ENCODE results near the gene KMT2D.
A peak's percentile ranks its signal among the peaks of the same experiment; 100 is the strongest.

Gene KMT2D, protein sequence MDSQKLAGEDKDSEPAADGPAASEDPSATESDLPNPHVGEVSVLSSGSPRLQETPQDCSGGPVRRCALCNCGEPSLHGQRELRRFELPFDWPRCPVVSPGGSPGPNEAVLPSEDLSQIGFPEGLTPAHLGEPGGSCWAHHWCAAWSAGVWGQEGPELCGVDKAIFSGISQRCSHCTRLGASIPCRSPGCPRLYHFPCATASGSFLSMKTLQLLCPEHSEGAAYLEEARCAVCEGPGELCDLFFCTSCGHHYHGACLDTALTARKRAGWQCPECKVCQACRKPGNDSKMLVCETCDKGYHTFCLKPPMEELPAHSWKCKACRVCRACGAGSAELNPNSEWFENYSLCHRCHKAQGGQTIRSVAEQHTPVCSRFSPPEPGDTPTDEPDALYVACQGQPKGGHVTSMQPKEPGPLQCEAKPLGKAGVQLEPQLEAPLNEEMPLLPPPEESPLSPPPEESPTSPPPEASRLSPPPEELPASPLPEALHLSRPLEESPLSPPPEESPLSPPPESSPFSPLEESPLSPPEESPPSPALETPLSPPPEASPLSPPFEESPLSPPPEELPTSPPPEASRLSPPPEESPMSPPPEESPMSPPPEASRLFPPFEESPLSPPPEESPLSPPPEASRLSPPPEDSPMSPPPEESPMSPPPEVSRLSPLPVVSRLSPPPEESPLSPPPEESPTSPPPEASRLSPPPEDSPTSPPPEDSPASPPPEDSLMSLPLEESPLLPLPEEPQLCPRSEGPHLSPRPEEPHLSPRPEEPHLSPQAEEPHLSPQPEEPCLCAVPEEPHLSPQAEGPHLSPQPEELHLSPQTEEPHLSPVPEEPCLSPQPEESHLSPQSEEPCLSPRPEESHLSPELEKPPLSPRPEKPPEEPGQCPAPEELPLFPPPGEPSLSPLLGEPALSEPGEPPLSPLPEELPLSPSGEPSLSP (N-terminal part only)

DNA sequence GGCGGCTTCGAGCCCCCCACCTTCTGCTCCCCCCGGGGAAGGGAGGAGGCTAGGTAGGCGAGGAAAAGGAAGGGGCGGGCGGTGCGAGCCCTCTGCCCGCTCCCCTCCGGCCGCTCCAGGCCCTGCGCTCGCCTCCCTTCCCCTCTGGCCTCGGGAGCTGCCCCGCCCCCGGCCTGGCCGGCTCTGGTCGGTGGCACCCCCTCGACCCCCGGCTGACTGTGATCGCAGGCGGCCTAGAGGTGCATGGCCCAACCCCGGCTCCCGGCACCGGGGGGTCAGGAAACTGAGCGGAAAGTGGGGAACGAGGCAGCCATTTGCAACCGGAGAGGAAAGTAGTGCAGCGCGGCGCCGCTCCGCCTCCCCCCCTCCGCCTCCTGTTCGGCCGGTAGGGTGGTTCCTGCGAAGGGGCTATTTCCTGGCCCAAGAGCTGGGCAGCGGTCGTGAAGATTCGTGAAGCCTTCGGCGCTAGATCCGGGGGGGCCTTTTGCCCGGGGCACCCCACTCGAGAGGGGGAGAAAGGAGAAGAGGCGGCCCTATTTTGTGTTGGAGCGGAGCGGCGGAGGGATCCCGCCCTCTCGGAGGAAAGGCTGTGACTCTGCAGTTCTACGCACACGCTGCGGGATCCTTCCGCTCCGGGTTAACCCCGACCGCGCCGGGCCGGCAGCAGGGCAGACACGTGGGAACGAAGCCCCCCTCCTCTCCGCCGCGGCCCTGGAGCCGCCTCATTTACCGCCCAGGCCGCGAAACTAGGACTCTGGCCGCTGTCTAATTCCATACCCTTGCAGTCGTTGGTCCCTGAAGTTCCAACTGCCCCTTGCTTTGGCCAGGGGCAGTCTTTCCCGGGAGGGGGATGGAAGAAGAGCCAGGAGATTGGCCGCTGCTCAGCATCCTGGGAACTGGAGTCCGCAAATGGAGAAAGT lies at the start of gene KMT2D:
Gene KMT2D (minus strand): TSS at position 558 of the 920 bp plus-strand sequence. CDS start 5,470 bp downstream, outside the sequence.
- peak; percentile 94 for DNase-seq

DNA sequence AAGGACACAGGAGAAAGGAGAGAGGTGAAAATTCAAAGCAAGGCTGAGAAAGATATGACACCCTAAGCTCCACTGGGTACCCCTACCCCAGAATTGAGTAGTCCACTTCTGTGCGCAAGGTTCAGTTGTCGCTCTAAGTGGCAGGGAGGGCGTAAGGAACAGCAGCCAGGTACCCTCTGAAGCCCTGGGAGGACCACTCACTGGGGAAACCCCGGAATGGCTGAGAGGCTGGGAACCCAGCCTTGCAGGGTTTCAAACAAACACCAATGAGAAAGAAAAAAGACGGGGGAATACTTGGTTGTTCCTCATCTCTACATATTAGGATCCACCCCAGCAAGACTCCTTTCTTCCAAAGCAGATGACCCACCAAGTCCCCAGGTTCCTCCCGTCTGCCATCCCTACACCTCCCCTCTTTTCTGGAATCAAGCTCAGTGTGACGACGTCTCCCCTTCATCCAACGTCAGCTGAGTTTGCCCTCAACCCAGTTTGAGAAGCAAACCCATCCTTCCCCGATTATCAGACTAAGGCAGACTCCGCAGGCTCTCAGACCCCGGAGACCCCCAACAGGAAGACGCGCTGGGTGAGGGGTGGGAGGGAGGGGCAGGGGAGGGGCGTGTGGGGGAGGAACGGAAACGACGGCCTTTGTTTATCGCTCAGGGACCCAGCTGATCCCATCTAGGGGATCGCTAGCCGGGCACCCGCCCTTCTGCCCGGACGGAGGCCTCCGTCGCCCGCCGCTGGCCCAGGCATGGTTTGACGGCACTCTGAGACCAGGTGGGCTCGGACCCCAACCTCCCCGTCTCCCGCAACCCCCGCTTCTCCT lies 49.3 kb upstream of the KMT2D start:
- DNase-seq: no peak

DNA sequence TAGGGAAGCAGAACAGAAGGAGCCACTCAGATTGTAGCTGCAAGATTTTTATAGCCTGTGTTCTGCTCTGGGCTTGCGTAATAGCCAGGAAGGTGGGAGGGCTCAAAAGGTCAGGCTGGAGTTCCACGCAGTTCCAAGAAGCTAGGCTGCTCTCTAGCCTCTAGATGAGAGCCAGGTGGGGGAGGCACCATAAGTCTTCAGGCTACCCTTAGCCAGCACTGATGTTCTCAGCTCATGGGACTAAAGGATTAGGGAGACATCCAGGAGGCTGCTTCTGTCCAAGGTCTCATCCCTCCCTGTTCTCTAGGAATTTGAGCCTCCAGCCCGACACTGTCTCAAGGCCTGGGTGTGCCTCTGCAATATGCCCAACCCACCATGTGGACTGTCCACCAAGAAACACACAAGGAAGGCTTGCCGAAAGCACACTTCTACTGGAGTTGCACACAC lies 48.4 kb upstream of the KMT2D start:
- no peak for DNase-seq

DNA sequence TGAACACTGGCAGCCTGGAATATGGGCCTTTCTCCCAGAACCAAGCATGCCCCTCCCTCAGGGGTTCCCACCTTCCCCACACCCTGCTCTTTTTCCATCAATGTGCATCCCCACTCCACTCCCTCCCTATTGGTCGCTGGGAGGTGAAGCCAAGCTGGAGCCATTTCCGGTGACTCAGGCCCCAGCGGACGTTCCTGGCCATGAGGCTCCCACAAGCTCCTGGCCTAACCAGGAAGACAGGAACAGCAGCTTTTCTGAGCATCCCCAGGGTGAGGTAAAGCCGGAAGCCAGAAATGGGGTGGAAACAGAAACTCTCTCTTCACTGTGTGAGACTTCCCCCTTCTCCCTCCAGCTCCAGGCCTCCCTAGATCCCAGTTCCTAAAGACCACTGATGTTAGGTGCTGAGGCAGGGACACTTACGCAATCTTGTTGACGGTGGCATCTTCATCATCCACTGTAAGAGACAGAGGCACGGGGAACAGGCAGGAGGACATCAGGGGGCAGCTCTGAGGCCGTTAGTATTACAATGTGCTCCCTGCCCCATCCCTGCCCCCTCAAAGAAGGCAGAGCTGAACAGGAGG lies 45.0 kb upstream of the KMT2D start:
- DNase-seq: no peak

DNA sequence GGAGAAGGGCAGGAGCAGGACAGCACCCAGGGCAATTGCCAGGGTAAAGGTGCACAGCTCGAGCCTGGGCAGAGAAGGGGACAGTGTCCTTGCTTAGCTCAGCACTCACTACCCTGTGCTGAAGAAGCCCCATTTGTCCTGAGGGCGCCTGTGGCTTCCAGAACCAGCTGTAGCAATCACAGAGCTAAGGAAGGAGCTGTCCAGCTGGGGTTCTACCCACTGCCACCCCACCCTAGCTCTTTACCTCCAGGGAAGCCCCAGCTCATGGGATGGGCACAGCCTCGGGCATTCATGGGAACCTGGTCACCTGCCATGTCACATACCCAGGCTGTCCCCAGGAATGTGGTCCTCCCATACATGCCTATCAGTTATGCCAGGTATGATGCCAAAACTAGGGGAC lies 44.2 kb upstream of the KMT2D start:
- DNase-seq: no peak

DNA sequence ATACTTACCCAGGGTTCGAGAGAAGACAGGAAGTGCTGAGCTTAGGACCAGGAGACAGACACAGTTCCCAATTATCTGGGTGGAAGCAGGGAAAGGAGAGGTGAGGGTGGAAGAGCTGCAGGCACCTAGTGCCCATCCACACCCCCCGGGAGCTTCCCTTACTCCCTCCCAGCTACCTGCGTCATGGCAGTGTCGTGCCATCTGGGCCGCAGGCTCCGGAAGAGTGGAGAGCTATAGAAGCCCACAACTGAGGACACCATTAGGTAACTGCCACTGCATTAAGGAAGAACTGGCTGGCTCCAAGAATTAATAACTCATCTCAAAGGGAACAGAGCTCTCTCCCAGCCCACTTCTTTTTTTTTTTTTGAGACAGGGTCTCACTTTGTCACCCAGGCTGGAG lies 39.8 kb upstream of the KMT2D start:
- no peak for DNase-seq

DNA sequence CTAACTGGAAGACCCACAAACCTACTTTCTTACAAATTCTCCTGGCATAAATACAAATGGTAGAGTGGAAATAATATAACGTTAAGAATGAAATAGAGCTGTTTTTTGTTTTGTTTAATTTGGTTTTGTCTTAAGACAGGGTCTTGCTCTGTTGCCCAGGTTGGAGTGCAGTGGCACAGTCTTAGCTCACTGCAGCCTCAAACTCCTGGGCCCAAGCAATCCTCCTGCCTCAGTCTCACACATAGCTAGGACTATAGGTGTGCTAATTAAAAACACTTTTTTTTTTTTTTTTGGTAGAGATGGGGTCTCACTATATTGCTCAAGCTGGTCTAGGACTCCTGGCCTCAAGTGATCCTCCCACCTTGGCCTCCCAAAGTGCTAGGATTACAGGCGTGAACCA lies 38.1 kb upstream of the KMT2D start:
- no peak for DNase-seq

DNA sequence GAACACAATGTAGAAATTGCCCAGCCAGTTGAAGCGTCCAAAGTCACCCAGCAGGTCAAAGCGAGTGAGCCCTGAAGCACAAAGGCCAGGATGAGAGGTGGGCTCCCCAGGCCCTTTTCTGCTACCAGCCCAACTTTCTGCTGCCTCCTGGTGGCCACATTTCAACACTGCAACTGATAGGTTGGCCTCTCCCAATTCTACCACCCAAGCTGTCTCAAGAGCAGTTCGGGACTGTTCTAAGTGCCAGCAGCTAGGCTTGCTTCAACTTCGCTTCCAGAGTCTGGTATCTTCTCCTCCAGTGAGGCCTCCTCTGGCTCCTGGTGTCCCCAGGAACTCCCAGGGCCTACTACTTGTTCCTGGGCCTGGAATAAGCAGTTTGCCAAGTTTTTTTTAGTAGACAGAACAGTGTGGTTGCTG lies 37.4 kb upstream of the KMT2D start:
- DNase-seq: no peak

DNA sequence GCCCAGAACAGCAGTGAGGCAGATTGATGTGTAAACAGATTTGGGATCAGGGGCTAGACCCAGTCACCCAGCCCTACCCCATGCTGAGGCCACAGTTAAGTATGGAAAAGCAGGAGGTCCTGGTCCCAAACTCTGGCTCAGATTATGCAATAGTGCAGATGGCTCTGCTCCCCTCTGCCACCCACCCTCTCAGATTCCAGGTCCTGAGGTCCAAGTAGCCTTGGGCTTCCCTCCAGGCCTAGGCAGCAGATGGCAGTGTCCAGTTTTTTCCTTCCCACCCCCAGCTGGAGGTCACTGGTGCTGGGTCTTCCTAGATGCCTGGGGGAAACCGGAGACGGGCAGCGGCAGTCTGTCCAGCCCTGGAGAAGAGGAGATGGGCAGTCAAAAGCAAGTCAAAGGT lies 36.8 kb upstream of the KMT2D start:
- no peak for DNase-seq

DNA sequence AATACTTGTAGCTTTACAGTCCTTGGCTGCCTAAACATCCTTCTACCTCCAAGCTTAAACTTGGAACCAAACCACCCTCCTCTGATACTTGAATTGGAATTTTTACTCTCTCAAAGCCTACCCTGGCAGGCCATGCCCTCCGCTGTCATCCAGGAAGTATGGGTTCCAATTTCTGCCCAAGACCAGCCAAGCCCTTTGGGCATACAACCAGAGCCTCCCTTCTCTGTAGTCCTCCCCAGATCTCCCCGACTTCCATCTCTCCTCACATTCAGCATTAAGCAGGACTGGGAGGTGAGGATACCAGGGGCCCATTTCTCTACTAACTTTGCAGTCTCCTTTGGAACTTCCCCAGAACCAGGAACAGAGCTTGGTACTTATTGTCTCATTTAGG lies 34.4 kb upstream of the KMT2D start:
- DNase-seq: no peak

DNA sequence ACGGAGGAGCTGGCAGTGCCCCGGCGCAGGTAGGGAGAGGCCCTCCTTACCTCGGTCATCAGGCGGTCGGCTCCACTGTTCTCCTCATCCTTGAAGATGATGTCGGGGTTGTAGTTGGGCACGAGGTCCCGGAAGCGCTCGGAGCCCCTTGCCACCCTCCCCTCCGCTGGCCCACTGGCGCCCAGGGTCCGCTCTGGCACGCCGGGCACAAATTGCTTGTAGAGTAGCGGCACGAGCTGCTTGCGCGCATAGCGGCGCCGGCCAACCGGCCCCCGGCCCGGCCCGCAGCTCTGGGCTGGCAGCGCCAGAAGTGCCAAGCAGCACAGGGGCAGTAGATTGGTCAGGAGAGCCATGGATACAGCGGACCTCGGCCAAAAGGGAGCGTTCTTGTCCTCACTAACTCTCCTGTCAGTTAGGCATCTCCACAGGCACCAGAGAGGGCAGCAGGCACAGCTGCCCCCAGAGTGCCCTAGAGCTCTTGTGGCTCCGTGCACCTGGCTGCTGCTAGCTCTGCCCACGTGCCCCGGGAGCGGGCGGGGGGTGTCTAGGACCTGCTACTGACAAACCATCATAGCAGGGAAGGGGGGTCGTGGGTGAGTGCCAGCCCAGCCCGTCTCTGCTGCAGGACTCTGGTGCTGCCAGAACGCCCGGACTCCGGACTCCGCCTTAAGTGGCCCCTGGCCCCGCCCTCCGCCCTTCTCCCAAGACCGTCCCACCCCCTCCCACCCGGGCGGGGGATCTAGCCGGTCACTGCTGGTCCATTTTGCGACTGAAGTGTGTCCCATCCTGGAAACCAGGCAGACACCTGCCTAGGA lies 33.8 kb upstream of the KMT2D start, which contains the start of gene DHH:
Gene DHH (minus strand): TSS at position 642 of the 815 bp plus-strand sequence. CDS start 289 bp downstream, at position 353.
- peak; percentile 28 for DNase-seq

DNA sequence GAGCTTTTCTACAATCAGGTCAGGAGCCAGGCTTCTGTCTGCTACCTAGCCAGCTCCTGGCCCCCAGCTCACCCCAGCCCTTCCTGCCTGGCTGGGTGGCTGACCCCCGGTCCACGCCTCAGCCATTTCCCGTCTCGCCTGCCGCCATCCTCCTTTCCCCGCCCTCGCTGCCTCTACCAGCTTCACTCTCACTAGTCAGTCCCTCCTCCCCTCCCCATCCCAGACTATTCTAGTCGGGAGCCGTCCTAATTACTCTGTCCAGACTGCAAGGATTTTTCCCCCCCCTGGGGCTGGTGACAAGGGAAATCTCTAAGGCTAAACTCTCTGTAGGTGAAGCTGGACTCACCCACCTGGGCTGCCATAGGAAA lies 33.2 kb upstream of the KMT2D start:
- DNase-seq: no peak

DNA sequence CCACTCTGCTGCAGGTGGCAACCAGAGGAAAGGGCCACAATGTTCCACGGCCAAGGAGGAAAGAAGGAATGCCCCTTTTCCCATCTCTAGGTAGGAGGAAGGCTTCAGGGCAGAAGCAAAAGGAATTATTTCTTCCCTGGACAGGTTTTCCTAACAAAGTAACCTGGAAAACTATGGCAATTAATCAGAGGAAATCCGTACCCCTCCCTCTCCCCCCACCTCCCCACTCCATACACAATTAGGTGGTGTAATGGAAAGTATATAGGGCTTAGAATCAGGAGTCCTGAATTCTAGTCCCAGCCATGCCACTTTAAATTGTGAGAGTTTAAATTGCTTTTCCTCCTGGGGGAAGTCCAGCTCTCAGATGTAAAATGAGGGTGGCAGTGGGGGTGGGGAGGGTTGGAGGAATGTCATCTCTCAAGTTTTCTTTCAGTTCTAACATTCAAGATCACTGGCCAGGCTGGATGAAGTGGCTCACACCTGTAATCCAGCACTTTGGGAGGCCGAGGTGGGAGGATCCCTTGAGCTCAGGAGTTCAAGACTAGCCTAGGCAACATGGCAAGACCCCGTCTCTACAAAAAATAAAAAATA lies 32.3 kb upstream of the KMT2D start:
- DNase-seq: no peak

DNA sequence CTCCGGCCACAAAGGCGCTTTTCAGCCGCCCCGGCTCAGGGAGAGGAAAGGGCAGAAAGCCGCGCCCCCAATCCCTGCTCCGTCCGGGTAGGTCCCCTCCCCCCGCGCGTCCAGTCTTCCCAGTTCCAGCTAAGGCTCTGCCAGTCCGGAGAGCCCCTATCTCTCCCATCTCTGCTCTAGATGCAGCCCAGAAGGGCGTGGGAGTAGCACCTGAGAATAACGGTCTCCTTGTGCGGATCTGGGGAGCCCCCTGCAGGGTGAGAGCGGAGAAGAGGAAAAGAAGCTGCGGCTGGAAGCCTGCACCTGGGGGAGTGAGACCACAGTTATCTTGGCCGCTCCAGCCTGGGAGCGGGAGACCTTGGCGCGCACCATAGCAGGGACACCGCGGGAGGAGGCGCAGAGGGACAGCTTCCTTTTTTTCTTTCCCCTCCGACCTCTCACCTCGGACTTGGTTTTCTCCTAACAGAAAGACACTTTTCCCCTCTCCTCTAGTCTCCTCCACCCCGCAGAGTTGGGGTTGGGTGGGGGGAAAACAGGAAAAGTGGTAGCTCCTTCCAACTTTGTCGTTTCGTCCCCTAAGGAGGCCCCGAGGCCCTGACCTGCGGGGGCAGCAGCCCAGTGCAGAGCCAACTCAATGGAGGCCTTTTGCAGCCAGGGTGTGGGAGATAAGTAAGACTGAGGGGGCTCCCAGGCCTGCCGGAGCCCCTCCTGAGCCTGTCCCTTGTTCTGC lies 31.7 kb upstream of the KMT2D start:
- no peak for DNase-seq

DNA sequence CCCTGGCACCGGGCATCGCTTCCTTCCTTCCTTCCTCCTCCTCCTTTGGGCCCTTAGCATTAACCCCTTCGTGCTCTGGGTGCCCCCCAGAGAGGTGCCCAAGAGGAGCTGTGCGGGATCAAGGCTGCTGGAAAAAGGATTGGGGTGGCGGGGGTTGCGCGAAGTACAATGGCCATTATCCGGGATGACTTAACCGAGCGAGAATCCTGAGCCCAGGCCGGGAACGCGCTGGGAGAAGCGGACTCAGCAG lies 31.2 kb upstream of the KMT2D start:
- no peak for DNase-seq

DNA sequence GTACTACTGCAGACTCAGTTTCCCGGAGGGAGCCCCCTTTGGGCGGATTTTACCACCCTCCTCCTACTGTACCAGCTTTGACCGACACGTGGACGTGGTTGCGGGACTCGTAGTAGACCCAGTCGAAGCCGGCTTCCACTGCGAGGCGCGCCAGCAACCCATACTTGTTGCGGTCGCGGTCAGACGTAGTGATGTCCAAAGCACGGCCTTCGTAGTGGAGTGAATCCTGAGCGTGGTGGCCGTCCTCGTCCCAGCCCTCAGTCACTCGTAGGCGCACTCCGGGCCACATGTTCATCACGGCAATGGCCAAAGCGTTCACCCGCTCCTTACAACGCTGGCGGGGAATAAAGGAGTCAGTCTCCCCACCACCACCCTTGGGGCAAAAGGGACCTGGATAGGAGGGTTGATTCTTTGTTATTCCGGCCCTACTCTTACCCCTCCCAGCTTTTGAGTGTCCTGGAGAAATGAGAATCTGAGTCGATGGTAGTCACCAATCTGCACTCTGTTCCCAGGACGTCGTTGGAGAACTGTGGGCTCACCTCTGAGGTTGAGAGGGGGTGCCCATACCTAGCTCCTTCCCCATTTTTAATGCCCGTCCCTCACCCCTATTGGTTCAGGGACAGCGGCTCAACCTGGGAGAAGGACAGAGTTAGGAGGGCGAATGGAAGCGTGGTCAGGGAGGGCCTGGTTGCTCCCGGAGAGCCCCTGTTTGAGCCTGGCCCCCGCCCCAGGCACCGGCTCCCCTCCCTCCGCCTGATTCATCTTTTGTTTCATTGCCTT lies 30.7 kb upstream of the KMT2D start:
- no peak for DNase-seq

DNA sequence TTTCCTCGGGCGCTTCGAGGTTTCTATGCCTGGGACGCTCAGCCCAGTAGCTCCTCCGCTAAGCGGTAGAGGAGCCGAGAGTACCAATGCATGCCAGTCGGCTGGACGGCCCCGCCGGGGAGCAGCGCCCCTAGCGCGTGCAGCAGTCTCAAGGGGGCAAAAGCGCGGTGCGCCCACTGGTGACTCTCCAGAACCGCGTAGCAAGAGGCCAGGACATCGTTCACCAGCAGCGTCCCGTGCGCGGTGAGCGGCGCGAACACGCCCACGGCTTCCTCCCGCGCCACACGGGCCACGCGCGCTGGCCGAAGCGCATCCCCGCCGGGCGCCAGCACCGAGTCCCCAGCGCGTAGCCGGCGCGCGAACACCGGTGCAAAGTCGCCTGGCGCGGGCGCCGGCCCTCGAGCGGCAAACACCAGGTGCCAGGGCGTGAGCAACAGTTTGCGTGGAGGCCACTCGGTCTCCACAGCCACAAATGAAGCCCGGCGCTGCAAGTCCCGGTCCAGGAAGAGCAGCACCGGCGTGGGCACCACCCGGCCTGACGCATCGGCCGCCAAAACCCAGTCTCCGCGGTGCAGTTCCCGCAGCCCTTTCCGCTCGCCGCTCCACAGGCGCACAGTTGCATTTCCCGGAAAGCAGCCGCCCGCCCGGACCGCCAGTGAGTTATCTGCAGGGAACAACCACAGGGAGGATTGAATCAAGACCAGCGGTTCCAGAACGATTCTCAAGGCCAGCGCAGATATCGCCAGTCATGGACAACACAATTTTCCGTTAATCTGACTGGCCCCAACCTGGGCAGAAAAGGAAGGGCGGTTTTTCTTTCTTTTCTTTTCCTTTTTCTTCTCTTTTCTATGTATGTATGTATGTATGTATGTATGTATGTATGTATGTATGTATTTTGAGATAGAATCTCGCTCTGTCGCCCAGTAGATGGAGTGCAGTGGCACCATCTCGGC lies 29.5 kb upstream of the KMT2D start:
- DNase-seq: no peak

DNA sequence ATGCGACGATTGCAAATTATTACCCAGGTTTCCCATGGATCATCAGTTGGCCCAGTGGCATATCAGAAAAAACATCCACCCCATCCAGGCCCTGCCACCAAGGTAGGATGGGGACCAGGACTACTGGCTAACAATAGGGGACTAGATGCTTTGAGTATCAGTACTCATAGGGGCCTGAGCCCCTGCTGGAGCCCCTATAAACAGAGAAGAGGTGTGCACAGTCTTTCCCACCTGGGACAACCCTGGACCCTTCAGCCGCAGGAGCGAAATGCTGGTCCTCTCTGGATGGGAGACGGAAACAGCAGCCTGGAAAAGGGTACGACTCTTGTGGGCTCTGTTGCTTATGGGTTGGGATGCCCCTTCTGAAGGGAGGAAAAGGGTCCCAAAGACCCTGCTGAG lies 28.3 kb upstream of the KMT2D start:
- DNase-seq: no peak
